Naive B cell (primary cell): Measurements from ENCODE around the gene TERT. TPM values are rescaled to one million over a fixed set of nuclear protein-coding genes. Genes with fewer than 3 reads are reported as not detected.
"Not testable (repeated sequence)": the region's sequence is repeated elsewhere in the genome, so short reads cannot be mapped to it uniquely, and the experiment has no call there.

Experiments
- ATAC-seq, 2 donors: fragments of 150-1000 bp; cut with Tn5 transposase; 2 replicates each; pipeline ENCODE4 v1.10.0; 2021; ENCODE audit warnings: low read depth in 2 of 2, mild to moderate bottlenecking in 2 of 2, moderate library complexity in 2 of 2
- DNase-seq: peaks from one replicate; pipeline ENCODE4 v3.0.0; 2022
- H3K27ac Mint-ChIP-seq, 6 donors: one replicate each; pipeline ENCODE4 v1.8.0; 2020 to 2022; ENCODE audit warnings: mild to moderate bottlenecking in 6 of 6, mixed read lengths in 6 of 6, moderate library complexity in 5 of 6, inconsistent platforms in 2 of 6
- H3K27me3 Mint-ChIP-seq, 3 donors: one replicate each; pipeline ENCODE4 v1.8.0; 2021 to 2022; ENCODE audit warnings: mixed read lengths in 3 of 3, mild to moderate bottlenecking in 1 of 3
- H3K36me3 Mint-ChIP-seq, 2 donors: one replicate each; pipeline ENCODE4 v1.8.0; 2020 to 2022; ENCODE audit warnings: mixed read lengths in 2 of 2, inconsistent platforms in 1 of 2, mild to moderate bottlenecking in 1 of 2
- H3K4me1 Mint-ChIP-seq, 3 donors: one replicate each; pipeline ENCODE4 v1.8.0; 2020 to 2022; ENCODE audit warnings: mixed read lengths in 3 of 3, inconsistent platforms in 1 of 3, mild to moderate bottlenecking in 1 of 3, moderate library complexity in 1 of 3
- H3K4me3 Mint-ChIP-seq, 8 donors: one replicate each; pipeline ENCODE4 v1.8.0; 2020 to 2022; ENCODE audit warnings: mild to moderate bottlenecking in 8 of 8, mixed read lengths in 8 of 8, moderate library complexity in 8 of 8, inconsistent platforms in 2 of 8
- H3K9me3 Mint-ChIP-seq, 7 donors: one replicate each; pipeline ENCODE4 v1.8.0; 2020 to 2022; ENCODE audit warnings: mixed read lengths in 7 of 7, mild to moderate bottlenecking in 5 of 7, inconsistent platforms in 2 of 7, moderate library complexity in 1 of 7
- polyA plus RNA-seq, 6 donors: library from polyadenylated mRNA; unstranded; fragments of 300-500 nt; fragmentation: Illumina TruSeq; gene quantifications; one replicate each; pipeline ENCODE4 v1.2.3, GENCODE V29; 2021; ENCODE audit warnings: low read depth in 6 of 6

The TERT gene
- polyA plus RNA-seq, 6 donors from 2014 or later, result not detected

GRCh38 chr5:1336749-1337488 is 42.1 kb upstream of the TERT start:
- Mint-ChIP-seq H3K36me3 (peaks cover 14 to 18% of the 10 kb centered on the region in 2 donors), H3K9me3 (no peaks in the 10 kb centered on the region), H3K27ac (no peak overlapping the region), H3K4me1 (peaks cover 9 to 22% (median 14%) of the 10 kb centered on the region in 3 donors), H3K4me3 (no peak overlapping the region), H3K27me3 (no peaks in the 10 kb centered on the region)
- ATAC-seq (no peak), DNase-seq (no peak)

DNA sequence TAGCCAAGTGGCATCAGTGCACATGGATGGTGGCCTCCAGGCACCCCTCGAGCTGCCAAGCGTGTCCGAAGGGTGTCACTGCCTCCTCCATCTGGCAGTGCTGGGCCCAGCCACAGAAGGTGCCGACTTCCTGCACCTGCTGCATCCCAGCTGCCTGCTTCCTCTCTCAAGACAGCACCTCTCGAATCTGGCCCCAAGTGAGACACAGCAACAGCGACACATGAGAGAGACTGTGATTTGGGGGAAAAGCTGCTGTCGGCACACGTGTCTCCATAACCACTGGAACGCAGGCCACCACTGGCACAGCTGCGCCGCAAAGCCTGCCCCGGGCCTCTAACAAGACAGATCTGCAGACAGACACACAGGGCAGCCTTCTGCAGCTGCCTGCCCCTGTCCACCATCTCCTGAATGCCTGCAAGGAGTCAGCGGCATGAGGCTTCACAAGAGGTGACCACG is 41.3 kb upstream of the TERT start:
- Mint-ChIP-seq H3K27ac (peak overlapping the region in 1 of 6 donors; percentile 88), H3K36me3 (peaks cover 15 to 18% of the 10 kb centered on the region in 2 donors), H3K9me3 (no peaks in the 10 kb centered on the region), H3K27me3 (no peaks in the 10 kb centered on the region), H3K4me1 (peaks cover 4 to 17% (median 8%) of the 10 kb centered on the region in 3 donors), H3K4me3 (no peak overlapping the region)
- ATAC-seq (peak; percentile 77 to 85), DNase-seq (no peak)

GRCh38 chr5:1335540-1336095 is 40.8 kb upstream of the TERT start:
- Mint-ChIP-seq H3K4me1 (peaks cover 4 to 15% (median 8%) of the 10 kb centered on the region in 3 donors), H3K9me3 (no peaks in the 10 kb centered on the region), H3K27ac (no peak overlapping the region), H3K27me3 (no peaks in the 10 kb centered on the region), H3K4me3 (no peak overlapping the region), H3K36me3 (peaks cover 12 to 18% of the 10 kb centered on the region in 2 donors)
- DNase-seq, result no peak
- ATAC-seq, result no peak

DNA sequence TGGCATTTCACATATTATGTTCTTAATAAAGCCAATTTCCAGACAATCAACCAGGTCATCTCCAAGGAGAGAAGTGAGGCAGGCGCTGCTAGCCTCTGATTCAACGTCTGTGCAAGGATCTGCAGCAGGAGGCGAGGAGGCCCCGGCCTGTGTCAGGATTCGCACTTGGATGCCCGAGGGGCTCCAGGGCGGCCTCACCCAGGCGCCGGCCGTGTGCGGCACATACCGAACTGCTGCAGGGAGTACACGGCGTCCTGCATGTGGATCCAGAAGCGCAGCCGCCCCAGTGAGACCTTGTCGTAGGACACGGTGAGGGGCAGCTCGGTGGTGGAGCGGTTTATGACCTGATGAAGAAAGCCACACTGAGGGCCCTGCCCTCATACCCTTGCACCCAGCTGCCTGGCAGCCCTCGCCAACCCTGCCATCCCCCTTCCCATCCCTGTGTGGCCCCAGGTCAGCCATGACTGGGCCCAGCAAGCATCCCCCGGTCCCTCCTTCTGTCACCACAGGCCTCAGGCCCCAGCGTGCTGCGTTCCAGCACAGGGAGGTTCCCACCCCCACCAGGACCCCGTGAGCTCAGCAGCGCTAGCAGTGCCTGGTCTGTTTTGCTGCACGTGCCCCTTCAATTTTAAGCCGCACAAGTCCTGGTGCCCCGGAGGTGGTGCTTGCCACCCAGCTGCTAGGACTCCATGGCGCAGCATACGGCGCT is 40.1 kb upstream of the TERT start:
- no peak overlapping the region for H3K4me3 Mint-ChIP-seq
- H3K27ac Mint-ChIP-seq, result no peak overlapping the region
- DNase-seq (no peak), ATAC-seq (no peak)
- H3K4me1 Mint-ChIP-seq, result peaks cover 3 to 15% (median 8%) of the 10 kb centered on the region in 3 donors
- H3K9me3 Mint-ChIP-seq, result no peaks in the 10 kb centered on the region
- no peaks in the 10 kb centered on the region for H3K27me3 Mint-ChIP-seq
- H3K36me3 Mint-ChIP-seq, result peaks cover 12 to 18% of the 10 kb centered on the region in 2 donors

DNA sequence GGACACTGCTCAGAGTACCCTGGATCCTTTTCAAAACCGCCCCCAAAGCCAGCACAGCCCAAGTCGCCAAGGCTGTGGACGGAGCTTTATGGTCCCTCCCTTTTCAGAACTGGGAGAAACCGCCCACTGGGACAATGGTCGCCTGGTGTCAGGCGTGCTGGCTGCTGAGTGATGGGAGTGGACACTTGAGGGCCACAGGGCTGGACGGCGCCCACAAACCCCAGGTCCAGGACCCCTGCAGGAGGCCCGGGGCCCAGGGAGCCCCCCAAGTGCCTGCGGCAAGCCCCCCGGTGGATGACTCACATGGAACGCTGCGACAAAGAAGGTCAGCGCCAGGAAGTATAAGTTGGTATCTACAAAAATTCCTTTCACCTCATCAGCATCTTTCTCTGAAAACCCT is 39.1 kb upstream of the TERT start:
- Mint-ChIP-seq H3K36me3 (peaks cover 12 to 18% of the 10 kb centered on the region in 2 donors), H3K4me1 (peaks cover 2 to 15% (median 9%) of the 10 kb centered on the region in 3 donors), H3K4me3 (no peak overlapping the region), H3K27me3 (no peaks in the 10 kb centered on the region), H3K9me3 (no peaks in the 10 kb centered on the region), H3K27ac (no peak overlapping the region)
- no peak for ATAC-seq
- no peak for DNase-seq

DNA sequence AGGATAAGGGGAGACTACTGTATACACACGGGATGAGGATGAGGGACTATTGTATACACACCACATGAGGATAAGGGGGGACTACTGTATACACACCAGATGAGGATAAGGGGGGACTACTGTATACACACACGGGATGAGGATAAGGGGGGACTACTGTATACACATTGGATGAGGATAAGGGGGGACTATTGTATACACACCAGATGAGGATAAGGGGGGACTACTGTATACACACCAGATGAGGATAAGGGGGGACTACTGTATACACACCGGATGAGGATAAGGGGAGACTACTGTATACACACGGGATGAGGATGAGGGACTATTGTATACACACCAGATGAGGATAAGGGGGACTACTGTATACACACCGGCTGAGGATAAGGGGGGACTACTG is 38.4 kb upstream of the TERT start:
- not testable (repeated sequence) for DNase-seq, ATAC-seq, H3K9me3 Mint-ChIP-seq, H3K27me3 Mint-ChIP-seq, H3K4me3 Mint-ChIP-seq
- H3K4me1 Mint-ChIP-seq, result peaks cover 2 to 20% (median 16%) of the 10 kb centered on the region in 3 donors
- H3K27ac Mint-ChIP-seq, result peak overlapping the region in 2 of 6 donors; percentile 7 to 32
- H3K36me3 Mint-ChIP-seq, result peaks cover 12 to 18% of the 10 kb centered on the region in 2 donors

DNA sequence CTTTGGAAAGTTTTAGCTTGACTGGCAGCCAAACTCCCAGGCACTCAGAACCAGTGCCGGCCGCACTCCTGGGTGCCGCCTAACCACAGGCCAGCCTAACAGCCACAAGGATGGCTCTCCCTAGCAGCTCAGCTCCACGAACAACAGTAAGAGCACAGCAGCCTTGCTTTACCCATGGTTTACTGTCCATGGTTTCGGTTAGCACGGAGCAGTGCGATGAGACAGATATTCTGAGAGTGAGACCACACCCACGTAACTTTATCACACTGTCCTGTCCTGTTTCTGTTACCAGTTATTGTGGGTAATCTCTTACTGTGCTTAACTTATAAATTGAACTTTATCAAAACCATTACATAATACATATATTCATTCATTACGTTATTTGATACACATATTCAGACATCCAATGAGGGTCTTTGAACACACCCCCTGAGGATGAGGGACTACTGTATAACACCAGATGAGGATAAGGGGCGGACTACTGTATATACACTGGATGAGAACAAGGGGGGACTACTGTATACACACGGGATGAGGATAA is 37.7 kb upstream of the TERT start:
- Mint-ChIP-seq H3K4me3 (no peak overlapping the region), H3K36me3 (peaks cover 12 to 18% of the 10 kb centered on the region in 2 donors), H3K9me3 (no peaks in the 10 kb centered on the region), H3K4me1 (peaks cover 2 to 21% (median 19%) of the 10 kb centered on the region in 3 donors), H3K27me3 (no peaks in the 10 kb centered on the region), H3K27ac (peak overlapping the region in 1 of 6 donors; percentile 32)
- DNase-seq (no peak), ATAC-seq (no peak)

- Mint-ChIP-seq H3K4me1 (peaks cover 2 to 21% (median 19%) of the 10 kb centered on the region in 3 donors), H3K4me3 (no peak overlapping the region), H3K27ac (no peak overlapping the region), H3K36me3 (peaks cover 12 to 18% of the 10 kb centered on the region in 2 donors), H3K9me3 (no peaks in the 10 kb centered on the region), H3K27me3 (no peaks in the 10 kb centered on the region)
- DNase-seq, result no peak
- ATAC-seq, result no peak
These were observed 37.1 kb upstream of the TERT start for GRCh38 chr5:1331861-1332405.

GRCh38 chr5:1330847-1331831 is 36.3 kb upstream of the TERT start:
- H3K4me1 Mint-ChIP-seq, result peaks cover under 1 to 20% (median 14%) of the 10 kb centered on the region in 3 donors
- no peak overlapping the region for H3K27ac Mint-ChIP-seq
- no peak for ATAC-seq
- H3K36me3 Mint-ChIP-seq, result peaks cover 12 to 19% of the 10 kb centered on the region in 2 donors
- DNase-seq, result no peak
- H3K9me3 Mint-ChIP-seq, result no peaks in the 10 kb centered on the region
- H3K4me3 Mint-ChIP-seq, result no peak overlapping the region
- H3K27me3 Mint-ChIP-seq, result no peaks in the 10 kb centered on the region

GRCh38 chr5:1330146-1330846 is 35.4 kb upstream of the TERT start:
- Mint-ChIP-seq H3K36me3 (peaks cover 12 to 19% of the 10 kb centered on the region in 2 donors), H3K9me3 (no peaks in the 10 kb centered on the region), H3K27ac (no peak overlapping the region), H3K4me3 (no peak overlapping the region), H3K27me3 (no peaks in the 10 kb centered on the region), H3K4me1 (peaks cover 0 to 17% (median 10%) of the 10 kb centered on the region in 3 donors)
- ATAC-seq, result no peak
- no peak for DNase-seq

- H3K36me3 Mint-ChIP-seq, result peaks cover 12 to 19% of the 10 kb centered on the region in 2 donors
- peaks cover 0 to 17% (median 10%) of the 10 kb centered on the region in 3 donors for H3K4me1 Mint-ChIP-seq
- ATAC-seq (no peak), DNase-seq (no peak)
- no peaks in the 10 kb centered on the region for H3K9me3 Mint-ChIP-seq
- no peak overlapping the region for H3K4me3 Mint-ChIP-seq
- no peak overlapping the region for H3K27ac Mint-ChIP-seq
- H3K27me3 Mint-ChIP-seq, result no peaks in the 10 kb centered on the region
These were observed 34.3 kb upstream of the TERT start for GRCh38 chr5:1329111-1329579.
